Smooth muscle cell (in vitro differentiated cells): ENCODE data around the gene UCHL1. TPM values are rescaled to one million over a fixed set of nuclear protein-coding genes. Genes with fewer than 3 reads are reported as not detected.

Experiments used
- DNase-seq: peaks from one replicate; lab custom pipeline; 2025; ENCODE audit not compliant: unreplicated experiment; lab: John Stamatoyannopoulos, UW
- H2AFZ ChIP-seq: fragments of 200-600 bp; sonication (generic); 2 replicates; pipeline ENCODE4 v1.6.0; 2016; ENCODE audit warnings: antibody characterized with exemption, low read depth, mild to moderate bottlenecking
- H3F3A ChIP-seq: fragments of 200-600 bp; sonication (generic); 2 replicates; pipeline ENCODE4 v1.6.0; 2017; ENCODE audit warnings: antibody characterized with exemption, low read depth
- H3K27ac ChIP-seq: fragments of 200-600 bp; sonication (generic); 2 replicates; pipeline ENCODE4 v1.5.1; 2016; ENCODE audit warnings: low read depth, mild to moderate bottlenecking
- H3K27me3 ChIP-seq: fragments of 200-600 bp; sonication (generic); 2 replicates; pipeline ENCODE4 v1.6.1; 2016; ENCODE audit warnings: low read depth, mild to moderate bottlenecking
- H3K36me3 ChIP-seq: fragments of 200-600 bp; sonication (generic); 2 replicates; pipeline ENCODE4 v1.5.1; 2016; ENCODE audit warnings: low read depth
- H3K4me1 ChIP-seq: fragments of 200-600 bp; sonication (generic); 2 replicates; pipeline ENCODE4 v1.5.1; 2016; ENCODE audit warnings: low read depth
- H3K4me2 ChIP-seq: fragments of 200-600 bp; sonication (generic); 2 replicates; pipeline ENCODE4 v1.6.0; 2016; ENCODE audit warnings: mild to moderate bottlenecking
- H3K4me3 ChIP-seq: fragments of 200-600 bp; sonication (generic); 2 replicates; pipeline ENCODE4 v1.5.1; 2016; ENCODE audit warnings: mild to moderate bottlenecking
- H3K79me2 ChIP-seq: fragments of 200-600 bp; sonication (generic); 2 replicates; pipeline ENCODE4 v1.6.0; 2016; ENCODE audit warnings: low read depth, mild to moderate bottlenecking
- H3K9ac ChIP-seq: fragments of 200-600 bp; sonication (generic); 2 replicates; pipeline ENCODE4 v1.6.0; 2016; ENCODE audit warnings: low read depth
- H3K9me3 ChIP-seq: fragments of 200-600 bp; sonication (generic); replicated peaks from 2 replicates; pipeline ENCODE4 v1.5.1; 2016; ENCODE audit warnings: low read depth
- H4K20me1 ChIP-seq: fragments of 200-600 bp; sonication (generic); 2 replicates; pipeline ENCODE4 v1.6.0; 2016; ENCODE audit warnings: low read depth
- CTCF ChIP-seq: fragments of 200-600 bp; sonication (generic); IDR thresholded peaks from 2 replicates; pipeline ENCODE4 v1.5.1; 2017; ENCODE audit warnings: borderline replicate concordance, mild to moderate bottlenecking, antibody characterized with exemption; ENCODE audit not compliant: insufficient read depth, poor library complexity, severe bottlenecking
- WGBS: methylation state at CpG from one replicate; pipeline ENCODE4 v1.1.7; 2016; ENCODE audit warnings: low lambda C conversion rate; 5-methylcytosine and 5-hydroxymethylcytosine counted together
- polyA plus RNA-seq: library from polyadenylated mRNA; unstranded; fragments of >200 nt; fragmentation: Nextera tagmentation; extraction: Ambion mirVana; gene quantifications from 2 replicates; pipeline ENCODE4 v1.2.1, GENCODE V29; 2016
- total RNA-seq: library from RNA; depleted of rRNA; stranded (reverse); fragments of >200 nt; gene quantifications from 2 replicates; pipeline ENCODE4 v1.2.3, GENCODE V29; 2014

Gene UCHL1
- total and polyA plus RNA-seq, 2 experiments from 2014 or later, result 223 to 330 TPM

GRCh38 chr4:41256131-41256739 is 493 bp upstream of the UCHL1 start:
- Histone ChIP-seq H3K27me3 (no peaks in the 10 kb centered on the region), H3K4me1 (peaks cover 3% of the 10 kb centered on the region), H3K9ac (no peak overlapping the region), H3K4me2 (peak overlapping the region; percentile 93), H3K27ac (no peak overlapping the region), H2AFZ (peak overlapping the region; percentile 91), H3K4me3 (peak overlapping the region; percentile 77), H4K20me1 (peaks cover 5% of the 10 kb centered on the region), H3K79me2 (no peaks in the 10 kb centered on the region), H3K9me3 (no peaks in the 10 kb centered on the region), H3F3A (peaks cover 7% of the 10 kb centered on the region), H3K36me3 (no peaks in the 10 kb centered on the region)
- 5% methylated on average over 13 of the region's 13 CpGs for WGBS
- DNase-seq, result no peak
- TF ChIP-seq CTCF, result no peak

GRCh38 chr4:41257257-41257901 is 651 bp downstream of the UCHL1 start:
- Histone ChIP-seq H3K27ac (no peak overlapping the region), H3K9ac (peak overlapping the region; percentile 49), H3K4me1 (peaks cover 3% of the 10 kb centered on the region), H3F3A (peaks cover 7% of the 10 kb centered on the region), H3K4me3 (peak overlapping the region; percentile 77), H3K9me3 (no peaks in the 10 kb centered on the region), H3K36me3 (no peaks in the 10 kb centered on the region), H2AFZ (peak overlapping the region; percentile 91), H3K79me2 (no peaks in the 10 kb centered on the region), H4K20me1 (peaks cover 5% of the 10 kb centered on the region), H3K27me3 (no peaks in the 10 kb centered on the region), H3K4me2 (peak overlapping the region; percentile 93)
- DNase-seq, result peak; percentile 33
- TF ChIP-seq CTCF, result no peak
- WGBS, result under 1% methylated on average over 46 of the region's 69 CpGs

- Histone ChIP-seq H2AFZ (peak overlapping the region; percentile 29), H3K4me3 (peak overlapping the region; percentile 77), H3K4me2 (peak overlapping the region; percentile 93), H3K36me3 (no peaks in the 10 kb centered on the region), H4K20me1 (peaks cover 5% of the 10 kb centered on the region), H3K79me2 (no peaks in the 10 kb centered on the region), H3F3A (peaks cover 7% of the 10 kb centered on the region), H3K9me3 (no peaks in the 10 kb centered on the region), H3K27me3 (no peaks in the 10 kb centered on the region), H3K27ac (no peak overlapping the region), H3K9ac (no peak overlapping the region), H3K4me1 (peaks cover 3% of the 10 kb centered on the region)
- TF ChIP-seq CTCF, result no peak
- no peak for DNase-seq
- WGBS, result 11% methylated on average over 11 of the region's 11 CpGs
These were observed 1.2 kb downstream of the UCHL1 start for GRCh38 chr4:41257906-41258305.
